A549 treated with AZD9567 at 1 μM for 4 hours (cell line): ENCODE results near the gene SNTA1. TPM values are rescaled to one million over a fixed set of nuclear protein-coding genes. Genes with fewer than 3 reads are reported as not detected.

Source experiments
- total RNA-seq: library from RNA; stranded (reverse); fragments of 200-300 nt; extraction: Qiagen RNA extraction; gene quantifications from 5 replicates; pipeline ENCODE4 v1.2.3, GENCODE V29; 2022; ENCODE audit not compliant: insufficient read depth

The SNTA1 gene
- 10.5 to 14.1 TPM (median 11.8 TPM) in 5 replicates for total RNA-seq

GRCh38 chr20:33443512-33444239 lies at the start of gene SNTA1:
TSS of gene SNTA1 (minus strand) at chr20:33443763. CDS start at chr20:33443620, 143 bp downstream.

GRCh38 chr20:33490023-33490933 lies 46.7 kb upstream of the SNTA1 start, which contains the start of gene CBFA2T2:
TSS of gene CBFA2T2 (plus strand) at chr20:33490096. CDS start at chr20:33490268, 172 bp downstream.

DNA sequence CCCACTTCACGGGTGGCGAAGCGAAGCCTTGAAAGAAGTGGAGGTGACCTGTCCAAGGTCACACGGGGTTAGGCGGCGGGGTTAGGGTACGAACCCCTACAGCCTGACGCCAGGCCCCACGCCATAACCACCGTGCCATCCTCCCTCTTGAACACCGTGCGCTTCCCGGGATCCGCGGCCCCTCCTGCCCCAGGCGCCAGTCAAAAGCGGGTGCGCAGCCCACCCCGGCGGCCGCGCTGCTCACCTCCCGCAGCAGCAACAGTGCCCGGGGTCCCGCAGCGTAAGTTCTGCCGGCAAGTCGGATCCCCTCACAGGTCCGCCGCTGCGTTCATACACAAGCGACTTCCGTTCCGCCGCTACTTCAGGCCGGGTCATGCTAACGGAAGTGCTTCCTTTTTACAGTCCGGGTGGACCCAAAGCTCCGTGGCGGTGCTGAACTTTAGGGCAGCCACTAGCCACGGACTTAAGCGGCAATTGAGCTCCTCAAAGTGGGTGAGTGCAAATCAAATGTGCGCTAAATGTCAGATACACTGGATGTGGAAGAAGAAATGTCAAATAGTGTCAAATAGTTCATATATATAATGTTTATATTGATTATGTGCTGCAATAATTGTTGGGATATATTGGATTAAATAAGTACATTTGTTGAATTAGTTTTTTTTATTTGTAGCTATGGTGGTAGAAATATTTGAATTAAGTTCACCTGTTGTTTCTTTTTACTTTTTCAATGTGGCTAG lies 42.2 kb downstream of the SNTA1 start, which contains the start of gene CDK5RAP1:
Gene CDK5RAP1, minus strand, starts transcription at position 336 of the 737 bp plus-strand sequence. CDS start 4,455 bp downstream, outside the sequence.

Other genes starting within 250 kb of the SNTA1 start
- gene BPIFA3, start 226.4 kb downstream of the SNTA1 start, total RNA-seq, result not detected in 5 replicates
- gene BPIFA1, start 207.8 kb downstream of the SNTA1 start, total RNA-seq, result not detected in 5 replicates
- 0.11 to 0.16 TPM (median 0.13 TPM) in 3 of 5 replicates, not detected in the others for gene BPIFB1, start 160.5 kb downstream of the SNTA1 start, total RNA-seq
- gene CDK5RAP1, start 42.2 kb downstream of the SNTA1 start, total RNA-seq, result 27.1 to 37.6 TPM (median 33.5 TPM) in 5 replicates
- 4.5 to 7.6 TPM (median 6.6 TPM) in 5 replicates for gene CBFA2T2, start 46.3 kb upstream of the SNTA1 start, total RNA-seq
- 0.06 to 0.07 TPM (median 0.07 TPM) in 3 of 5 replicates, not detected in the others for gene C20orf144, start 218.6 kb upstream of the SNTA1 start, total RNA-seq
- gene ACTL10, start 223.2 kb upstream of the SNTA1 start, total RNA-seq, result 0.05 TPM in 1 of 5 replicates, not detected in the others
- 8.3 to 15.0 TPM (median 13.7 TPM) in 5 replicates for gene NECAB3, start 230.7 kb upstream of the SNTA1 start, total RNA-seq
- gene E2F1, start 242.6 kb upstream of the SNTA1 start, total RNA-seq, result 25.2 to 33.1 TPM (median 30.8 TPM) in 5 replicates